HG03342 (cell line): ENCODE data around the gene CNDP1.
A peak's percentile ranks its signal among the peaks of the same experiment; 100 is the strongest.

Source experiments
- ATAC-seq: cut with Tn5 transposase; IDR thresholded peaks from one replicate; pipeline ENCODE4 v1.9.1; 2021; ENCODE audit warnings: mild to moderate bottlenecking, moderate library complexity; ENCODE audit not compliant: unreplicated experiment

The CNDP1 gene

DNA sequence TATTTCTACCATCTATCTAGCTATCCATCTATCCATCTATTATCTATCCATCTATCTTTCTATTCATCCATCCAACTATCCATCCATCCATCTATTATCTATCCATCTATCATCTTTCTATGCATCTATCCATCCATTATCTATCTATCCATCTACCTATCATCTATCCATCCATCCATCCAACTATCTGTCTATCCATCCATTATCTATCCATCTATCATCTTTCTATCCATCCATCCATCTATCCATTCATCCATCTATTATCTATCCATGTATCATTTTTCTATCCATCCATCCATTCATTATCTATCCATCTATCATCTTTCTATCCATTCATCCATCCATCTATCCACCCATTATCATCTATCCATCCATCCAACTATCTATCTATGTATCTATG lies 38.8 kb downstream of the CNDP1 start:
- no peak for ATAC-seq

DNA sequence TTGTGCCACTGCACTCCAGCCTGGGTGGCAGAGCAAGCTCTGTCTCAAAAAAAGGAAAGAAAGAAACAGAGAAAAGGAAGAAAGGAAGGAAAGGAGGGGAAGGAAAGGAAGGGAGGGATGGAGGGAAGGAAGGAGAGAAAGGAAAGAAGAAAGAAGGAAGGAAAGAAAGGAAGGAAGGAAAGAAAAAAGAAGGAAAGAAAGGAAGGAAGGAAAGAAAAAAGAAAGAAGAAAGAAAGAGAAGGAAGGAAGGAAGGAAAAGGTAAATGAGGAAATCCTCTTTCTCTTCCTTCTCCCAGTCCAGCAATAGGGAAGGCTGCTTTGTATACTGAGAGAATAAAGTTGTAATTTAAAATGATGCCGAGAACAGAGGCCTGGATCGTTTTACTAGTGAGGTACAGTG lies 40.6 kb downstream of the CNDP1 start:
- no peak for ATAC-seq

DNA sequence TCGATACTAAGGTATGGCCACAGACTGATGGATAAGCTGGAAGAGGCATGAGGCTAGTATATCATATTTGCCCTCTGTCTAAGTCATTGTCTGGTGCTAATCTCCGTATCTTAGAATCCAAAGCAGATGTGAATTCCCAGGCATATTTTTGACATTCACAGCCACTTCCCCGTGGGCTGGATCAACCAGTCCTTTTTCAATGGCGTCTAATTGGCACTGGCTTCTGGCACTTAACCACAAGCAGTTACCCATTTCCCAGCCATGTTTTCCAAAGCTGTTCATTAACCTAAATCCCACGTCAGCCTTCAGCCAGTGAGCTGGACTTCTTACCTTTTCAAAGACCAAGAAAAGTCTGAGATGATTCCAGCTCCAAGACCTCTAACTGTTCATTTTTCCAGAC lies 42.7 kb downstream of the CNDP1 start:
- no peak for ATAC-seq

DNA sequence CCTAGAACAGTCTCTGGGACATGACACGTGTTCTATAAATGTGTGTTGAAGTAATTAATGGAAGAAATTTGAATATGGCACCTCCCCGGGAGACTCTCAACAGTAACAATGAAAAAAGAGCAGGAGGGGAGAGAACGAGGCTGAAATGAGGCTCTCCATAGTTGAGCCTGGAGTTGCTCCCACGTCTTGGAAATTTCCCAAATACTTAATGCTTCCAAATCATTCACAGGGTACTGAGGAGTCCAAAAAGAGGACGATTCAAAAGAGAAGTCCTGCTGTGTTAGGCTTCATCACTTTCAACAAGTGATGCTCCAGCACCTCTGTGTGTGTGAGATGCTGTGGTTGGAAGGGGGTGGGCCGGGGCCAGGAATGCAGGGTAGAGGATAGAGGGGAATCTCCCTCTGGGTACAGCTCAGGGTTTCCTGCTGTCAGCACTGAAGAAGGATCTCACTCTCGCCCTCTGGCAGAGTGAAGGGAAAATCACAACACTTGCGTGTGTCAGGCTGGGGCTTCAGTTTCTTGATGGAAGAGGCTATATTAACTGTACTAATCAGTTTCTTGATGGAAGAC lies 45.3 kb downstream of the CNDP1 start:
- ATAC-seq, result no peak

DNA sequence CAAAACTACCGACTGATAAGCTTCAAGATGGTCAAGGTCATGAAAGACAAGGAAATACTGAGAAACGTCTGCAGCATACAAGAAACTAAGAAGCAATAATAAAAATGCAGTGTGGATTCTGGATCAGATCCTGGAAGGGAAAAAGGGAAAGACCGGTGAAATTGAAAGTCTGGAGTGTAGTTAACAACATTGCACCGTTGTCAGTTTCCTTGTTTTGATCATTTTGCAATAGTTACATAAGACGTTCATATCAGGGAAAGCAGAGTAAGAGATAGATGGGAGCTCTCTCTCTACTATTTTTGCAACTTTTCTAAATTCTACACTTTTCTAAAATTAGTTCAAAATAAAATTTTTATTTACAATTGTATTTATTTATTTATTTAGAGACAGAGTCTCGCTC lies 48.3 kb downstream of the CNDP1 start:
- ATAC-seq, result no peak

DNA sequence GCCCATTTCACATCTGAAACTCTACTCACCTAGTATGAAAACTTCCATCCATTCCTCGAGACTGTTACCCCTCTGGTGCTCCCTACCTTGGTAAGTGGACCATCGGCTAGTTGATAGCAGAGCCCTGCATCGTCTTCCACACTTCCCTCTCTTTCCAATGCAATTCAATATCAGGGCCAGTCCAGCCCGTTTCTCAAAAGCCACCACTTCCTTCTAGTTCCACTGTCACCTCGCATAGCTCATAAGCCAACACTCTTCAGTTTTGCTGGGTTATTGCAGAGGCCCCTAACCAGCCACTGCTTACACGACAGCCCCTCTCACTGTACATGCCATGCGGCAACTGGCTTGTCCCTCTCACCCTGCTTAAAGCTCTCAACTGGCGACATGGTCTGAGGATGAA lies 53.1 kb downstream of the CNDP1 start:
- no peak for ATAC-seq

DNA sequence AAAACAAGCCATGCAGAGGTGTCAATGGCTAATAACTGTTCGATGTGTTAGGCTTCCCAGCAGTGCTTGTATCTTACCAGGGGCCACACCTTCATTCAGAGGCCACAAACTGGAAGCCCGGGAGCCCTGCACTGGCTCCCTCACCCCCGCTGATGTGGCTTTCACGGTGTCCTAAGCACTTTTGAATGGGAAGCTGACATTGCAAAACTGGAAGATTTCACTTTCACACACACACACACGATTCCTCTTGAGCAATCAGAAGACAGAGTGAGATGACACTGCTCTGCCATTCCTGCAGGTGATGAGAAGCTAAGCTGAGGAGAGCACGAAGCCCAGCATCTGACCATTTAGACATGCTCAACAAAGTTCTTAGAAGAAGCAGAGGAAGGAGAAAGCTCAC lies 54.7 kb downstream of the CNDP1 start:
- no peak for ATAC-seq

DNA sequence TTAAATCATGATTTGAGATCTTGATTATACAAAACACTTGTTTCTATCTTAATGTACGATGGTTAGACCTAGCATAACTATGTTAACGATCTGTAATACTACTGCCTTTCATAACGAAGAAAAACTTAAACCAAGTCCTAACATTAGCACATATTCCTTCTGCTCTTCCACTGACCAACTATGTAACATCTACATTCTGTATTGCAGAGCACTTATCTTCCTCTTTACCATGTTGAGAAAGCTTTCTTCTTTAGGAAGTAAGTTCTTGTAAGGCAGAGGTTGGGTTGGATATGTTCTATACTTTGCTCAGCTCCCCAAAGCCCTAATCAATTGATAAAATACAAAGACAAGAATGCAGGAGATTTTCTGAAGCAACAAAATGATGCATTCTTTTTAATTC lies 55.5 kb downstream of the CNDP1 start:
- no peak for ATAC-seq

DNA sequence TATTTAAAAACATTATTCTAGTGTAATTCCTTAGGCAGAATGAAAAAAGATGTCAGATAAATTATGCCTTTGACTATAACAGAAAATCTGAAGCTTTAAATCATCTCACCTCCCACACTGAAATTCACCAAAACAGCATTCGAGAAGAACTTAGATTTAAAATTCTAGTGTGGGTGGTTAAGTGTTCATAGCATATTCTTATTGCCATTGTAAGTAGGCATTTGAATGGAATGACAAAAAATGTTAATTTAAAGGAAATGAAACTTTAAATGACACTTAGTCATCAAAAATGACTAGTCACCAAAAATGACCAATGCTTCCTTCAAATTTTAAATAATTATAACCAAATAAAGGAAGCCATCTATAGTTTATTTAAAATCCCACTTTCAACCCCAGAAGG lies 56.4 kb downstream of the CNDP1 start:
- no peak for ATAC-seq

DNA sequence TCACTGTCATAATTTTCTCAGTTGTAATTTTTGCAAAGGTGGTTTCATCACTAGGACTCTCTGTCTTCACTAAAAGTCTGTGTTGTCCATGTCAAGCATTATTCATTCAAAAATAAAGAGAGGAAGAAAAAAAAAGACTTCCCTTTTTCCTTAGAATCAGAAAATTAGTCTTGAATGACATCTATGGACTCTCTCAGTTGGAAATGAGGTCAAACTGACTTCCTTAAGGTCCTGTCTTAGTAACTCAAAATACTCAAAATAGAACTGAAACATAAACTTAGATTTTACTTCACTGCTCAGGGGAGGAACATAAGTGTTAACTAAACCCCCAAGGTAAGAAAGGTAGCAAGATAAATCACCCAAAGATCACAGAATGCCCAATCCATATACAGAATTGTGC lies 61.1 kb downstream of the CNDP1 start:
- ATAC-seq, result no peak

DNA sequence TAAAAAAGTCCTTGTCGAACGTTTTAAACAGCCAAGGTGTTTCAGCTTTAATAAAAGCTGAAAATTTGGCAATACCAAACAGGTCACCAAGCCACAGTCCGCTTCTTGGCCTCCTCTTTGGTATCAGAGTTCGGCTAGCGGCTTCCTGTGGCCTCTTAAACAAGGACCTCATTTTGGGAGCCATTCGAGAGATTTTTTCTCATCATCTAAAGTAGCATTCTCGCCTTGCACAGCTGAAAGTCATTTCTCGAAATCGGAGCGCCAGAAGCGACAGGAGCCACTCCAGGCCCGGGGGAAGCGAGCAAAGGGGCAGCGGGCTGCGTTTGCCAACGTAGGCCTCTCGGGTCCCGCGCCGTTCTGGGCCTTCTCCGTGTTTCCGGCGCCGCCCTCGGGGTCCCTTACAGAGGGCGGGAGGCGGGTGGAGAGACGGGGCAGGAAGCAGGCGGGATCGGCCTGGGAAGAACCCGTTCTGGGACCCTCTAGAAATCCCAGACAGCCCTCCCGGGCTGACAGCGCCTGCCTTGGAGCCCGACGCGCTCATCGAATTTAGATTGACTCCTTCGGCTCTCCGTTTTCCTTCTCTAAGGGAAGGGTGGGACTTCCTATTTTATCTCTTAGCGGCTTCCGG lies 62.8 kb downstream of the CNDP1 start:
- peak; percentile 32 for ATAC-seq

DNA sequence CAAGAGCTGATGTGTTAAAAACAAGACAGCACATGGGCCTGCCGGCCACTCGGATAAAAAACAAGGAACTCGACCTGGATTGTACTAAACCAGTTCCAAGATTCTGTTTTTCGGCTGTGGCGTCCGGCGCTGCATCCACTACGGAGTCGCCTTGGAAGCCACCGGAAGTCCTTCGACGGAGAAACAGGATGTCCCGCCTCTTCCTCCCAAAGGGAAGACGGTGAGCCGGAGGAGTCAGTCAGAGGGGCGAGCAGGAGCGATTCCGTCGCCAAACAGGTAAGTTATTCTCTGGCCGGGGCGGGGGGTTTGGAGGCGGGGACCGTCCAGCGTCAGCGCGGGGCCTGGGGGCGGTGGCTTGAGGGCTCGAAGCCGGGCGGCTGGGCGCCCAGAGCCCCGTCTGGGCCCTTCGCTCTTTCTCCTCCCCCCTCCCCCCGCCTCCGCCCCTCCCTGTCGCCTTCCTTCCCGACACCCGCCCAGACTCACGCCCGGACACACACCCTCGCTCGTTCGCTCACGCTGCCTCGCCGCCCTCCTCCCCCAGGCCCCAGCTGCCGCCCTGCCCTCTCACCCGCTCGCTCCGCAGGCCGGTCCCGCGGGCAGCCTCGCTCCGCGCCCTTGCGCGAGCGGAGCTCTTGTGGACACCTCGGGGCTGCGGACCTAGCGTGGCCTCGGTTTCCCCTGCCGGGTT lies 63.5 kb downstream of the CNDP1 start, which contains the start of gene ZNF407:
ZNF407 (plus strand) TSS at position 209 of the 688 bp plus-strand sequence. CDS start 33,150 bp downstream, outside the sequence.
- peak; percentile 70 for ATAC-seq

DNA sequence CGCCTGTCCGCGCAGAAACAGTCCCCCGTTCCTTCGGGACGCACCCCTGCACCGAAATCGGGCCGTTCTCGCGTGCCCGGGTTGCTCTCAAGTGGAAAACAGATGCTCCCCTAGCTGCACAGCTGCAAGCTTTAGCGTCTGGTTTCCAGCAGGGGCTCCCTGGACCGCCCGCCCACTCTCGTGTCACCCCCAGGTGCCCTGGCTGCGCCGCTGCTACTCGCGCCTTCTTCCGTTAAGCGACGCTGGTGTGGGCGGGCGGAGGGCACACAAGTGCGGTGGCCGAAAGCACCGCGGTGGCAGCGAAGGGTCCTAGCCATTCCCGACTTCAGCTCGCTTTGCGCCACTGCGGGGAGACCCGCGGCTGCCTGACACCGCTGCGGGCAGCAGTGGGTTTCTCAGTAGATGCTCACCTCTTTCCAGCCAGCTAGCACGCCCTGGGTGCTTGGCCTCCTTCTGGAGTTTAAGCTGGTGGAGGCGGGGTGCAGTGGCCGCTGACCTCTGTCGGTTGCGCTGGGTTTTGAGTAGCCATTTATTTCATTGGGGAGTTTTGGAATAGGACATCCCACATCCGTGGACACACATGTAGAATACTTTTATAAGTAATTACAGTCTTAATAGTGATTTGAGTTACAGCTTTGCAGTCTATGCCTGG lies 64.2 kb downstream of the CNDP1 start:
- peak; percentile 66 for ATAC-seq

DNA sequence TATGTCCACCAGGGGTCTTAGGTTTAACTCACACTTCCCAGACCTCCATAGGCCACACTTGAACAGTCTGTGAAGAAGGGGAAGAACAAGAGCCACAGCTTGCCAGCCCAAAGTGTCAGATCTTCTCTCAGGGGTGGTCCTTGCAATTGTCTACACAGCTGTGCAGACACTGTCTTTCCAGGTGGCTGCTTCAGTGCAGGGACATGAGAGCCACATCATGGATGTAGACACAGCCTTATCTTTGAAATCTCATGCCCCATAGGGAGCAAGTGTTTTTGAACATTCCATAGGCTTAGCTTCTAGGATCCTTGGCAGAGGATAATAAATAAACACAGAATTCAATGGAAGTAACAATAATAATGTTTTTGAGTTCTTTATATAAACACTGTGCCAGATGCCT lies 70.1 kb downstream of the CNDP1 start:
- ATAC-seq, result no peak

DNA sequence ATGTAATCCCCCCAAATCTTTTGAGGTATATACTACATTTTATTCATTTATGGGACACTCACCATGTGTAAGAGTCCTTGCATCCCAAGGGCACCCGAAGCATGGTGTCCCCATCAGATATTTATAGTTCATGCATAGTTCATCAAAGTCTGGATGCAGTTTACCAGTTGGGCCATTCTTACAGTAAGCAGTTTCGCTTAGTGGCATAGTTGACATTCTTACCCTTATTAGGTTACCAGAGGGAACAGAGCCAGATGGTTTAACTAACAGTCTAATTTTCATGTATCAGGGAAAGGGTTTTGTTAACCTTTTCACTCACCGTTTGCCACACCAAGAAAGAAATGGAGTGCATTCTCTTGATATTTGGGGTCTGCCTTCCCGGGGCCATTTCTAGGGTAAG lies 70.5 kb downstream of the CNDP1 start:
- ATAC-seq, result no peak

DNA sequence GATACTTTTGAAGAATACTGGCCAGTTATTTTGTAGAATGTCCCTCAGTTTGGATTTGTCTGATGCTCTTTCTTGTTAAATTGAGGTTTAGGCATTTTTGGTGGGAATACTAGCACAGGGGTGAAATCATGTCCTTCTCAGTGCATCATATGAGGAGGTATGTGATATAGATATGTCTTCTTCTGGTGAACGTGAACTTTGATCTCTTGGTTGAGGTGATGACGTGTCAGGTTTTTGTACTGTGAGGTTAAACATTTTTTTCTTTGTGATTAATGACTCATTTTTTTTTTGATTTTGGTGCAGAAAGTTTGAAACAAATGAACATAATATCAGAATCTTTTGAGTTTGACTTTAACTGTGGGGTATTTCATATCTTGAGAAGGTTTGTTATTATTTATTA lies 74.4 kb downstream of the CNDP1 start:
- ATAC-seq, result no peak

DNA sequence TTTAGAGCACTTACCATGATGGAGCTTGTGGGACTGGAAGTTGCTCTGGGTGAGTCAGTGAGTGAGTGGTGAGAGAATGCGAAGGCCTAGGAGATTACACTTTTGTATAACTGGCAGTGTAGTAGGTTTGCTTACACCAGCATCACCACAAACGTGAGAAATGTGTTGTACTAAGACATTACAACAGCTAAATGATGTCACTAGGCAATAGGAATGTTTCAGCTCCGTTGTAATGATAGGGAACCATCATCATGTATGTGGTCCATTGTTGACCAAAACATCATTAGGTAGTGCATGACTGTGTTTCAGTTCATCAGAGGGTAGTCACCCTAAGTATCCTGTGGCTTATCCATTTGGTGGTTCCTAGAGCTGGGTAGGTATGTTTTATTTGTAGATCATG lies 75.2 kb downstream of the CNDP1 start:
- ATAC-seq, result no peak

DNA sequence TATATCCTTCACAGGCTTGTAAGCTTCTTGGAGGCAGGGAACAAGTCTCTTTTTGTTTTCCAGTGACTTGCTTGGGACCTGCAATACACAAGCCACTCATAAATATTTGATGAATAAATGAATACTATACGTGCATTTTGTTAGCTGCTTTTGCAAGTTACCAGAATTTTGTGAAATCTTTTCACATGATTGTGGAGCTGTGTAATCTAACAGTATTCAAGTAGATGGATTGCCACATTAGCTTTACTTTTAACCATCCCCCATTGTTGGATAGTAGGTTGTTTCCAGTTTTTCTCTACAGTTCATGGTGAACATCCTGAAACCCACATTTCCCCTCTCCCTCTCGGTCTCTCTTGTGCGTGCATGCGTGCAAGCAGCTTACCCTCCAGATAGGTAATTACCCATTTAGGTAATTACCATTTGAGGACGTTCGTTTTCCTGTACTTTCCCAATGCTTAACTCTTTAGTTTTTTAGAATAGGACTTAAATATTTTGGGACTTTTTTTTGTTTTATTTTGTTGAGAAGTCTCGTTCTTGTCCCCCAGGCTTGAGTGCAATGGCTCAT lies 75.8 kb downstream of the CNDP1 start:
- ATAC-seq, result no peak

DNA sequence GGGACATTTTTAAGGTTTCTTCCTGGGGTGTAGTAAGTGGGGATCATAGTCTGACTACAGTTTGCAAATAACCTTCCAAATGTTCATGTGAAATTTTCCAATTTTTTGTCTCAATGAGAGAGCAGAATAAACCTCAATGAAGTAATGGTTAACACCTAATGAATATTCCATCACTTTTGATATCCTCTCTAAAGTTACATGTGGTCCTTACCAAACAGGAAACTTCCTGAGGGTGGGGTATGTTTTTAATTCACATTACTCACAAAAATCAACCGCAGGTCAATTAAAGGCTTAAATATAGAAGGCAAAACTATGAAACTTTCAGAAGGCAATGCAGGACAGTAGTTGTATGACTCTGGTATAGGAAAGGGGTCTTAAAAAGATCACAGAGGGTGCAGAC lies 76.6 kb downstream of the CNDP1 start:
- ATAC-seq, result no peak

DNA sequence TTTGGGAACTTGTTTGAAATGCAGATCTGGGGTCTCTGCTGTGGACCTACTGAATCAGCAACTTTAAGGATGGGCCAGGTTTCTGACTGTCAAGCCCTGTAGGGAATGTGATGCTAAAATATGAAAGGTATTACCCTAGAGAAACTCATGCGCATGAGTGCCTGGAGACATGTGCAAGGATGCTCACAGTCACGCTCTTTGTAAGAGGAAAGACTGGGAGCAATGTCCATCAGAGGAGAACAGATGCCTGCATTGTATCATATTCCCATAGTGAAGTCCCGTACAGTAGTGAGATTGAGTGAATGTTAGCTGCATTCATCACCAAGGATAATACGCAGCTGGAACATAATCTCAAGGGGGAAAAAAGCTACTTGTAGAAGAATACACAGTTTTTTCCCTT lies 77.5 kb downstream of the CNDP1 start:
- no peak for ATAC-seq

DNA sequence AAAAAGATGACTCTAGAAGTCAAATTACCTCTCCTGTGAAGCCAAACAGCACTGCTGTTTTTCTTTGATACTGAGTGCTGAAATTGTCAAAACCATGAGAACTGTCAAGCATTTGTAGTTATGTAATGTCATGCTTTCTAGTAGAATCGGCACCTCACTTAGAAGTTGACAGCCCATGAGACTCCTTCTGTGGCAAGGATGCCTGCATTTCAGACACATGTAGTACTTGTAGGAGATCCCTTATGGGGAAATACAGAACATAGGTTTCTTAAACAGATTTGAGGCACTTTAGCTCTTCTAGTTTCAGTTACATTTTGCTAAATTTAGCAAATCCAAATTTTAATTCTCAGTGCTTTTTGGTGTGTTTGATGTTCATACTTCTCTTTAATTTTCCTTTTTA lies 79.1 kb downstream of the CNDP1 start:
- no peak for ATAC-seq

DNA sequence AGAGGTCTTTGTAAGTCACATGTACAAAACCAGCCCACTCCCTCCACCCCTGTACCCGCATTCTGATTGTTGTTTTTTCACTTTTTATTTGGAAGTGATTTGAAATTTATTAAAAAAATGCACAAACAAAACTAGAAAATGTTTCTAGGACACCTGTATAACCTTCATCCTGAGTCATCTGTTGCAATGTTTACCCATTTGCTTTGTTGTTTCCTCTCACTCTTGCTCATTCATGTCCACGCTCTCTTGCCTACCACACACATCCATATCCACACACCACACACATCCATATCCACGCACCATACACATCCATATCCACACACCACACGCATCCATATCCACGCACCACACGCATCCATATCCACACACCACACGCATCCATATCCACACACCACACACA lies 82.2 kb downstream of the CNDP1 start:
- ATAC-seq, result no peak
